SH-SY5Y (cell line): Measurements from ENCODE around the gene TAAR1.

ENCODE experiments used
- GATA2 ChIP-seq: IDR thresholded peaks from 2 replicates; pipeline ENCODE4 v1.6.1; 2011; ENCODE audit warnings: mild to moderate bottlenecking, low read depth, low read length
- GATA3 ChIP-seq: IDR thresholded peaks from 2 replicates; pipeline ENCODE4 v1.6.1; 2011; ENCODE audit warnings: low read depth, mild to moderate bottlenecking, low read length, moderate library complexity

- no peak for TF ChIP-seq GATA2
- no peak for TF ChIP-seq GATA3
Observed at GRCh38 chr6:132684272-132684671, 25.3 kb upstream of the TAAR1 start.
